A549 (cell line): Measurements from ENCODE around the gene FAM163B. TPM values are rescaled to one million over a fixed set of nuclear protein-coding genes. Genes with fewer than 3 reads are reported as not detected.

ENCODE experiments used
- ATAC-seq, 2 experiments: fragments of 200-7000 bp in 1 of 2; fragments of >200 bp in 1 of 2; cut with Nextera tagmentation in 1 of 2; cut with Tn5 transposase in 1 of 2; 3 replicates each; pipeline versions ENCODE4 v1.8.0 to v1.9.1; 2018 to 2020; ENCODE audit warnings: mild to moderate bottlenecking in 1 of 2, moderate library complexity in 1 of 2
- CTCF ChIA-PET: fragments of 300-600 bp; sonication (Branson Sonifier 250); formaldehyde crosslinking; extraction: SDS; loops from one replicate; lab custom pipeline; 2021; ENCODE audit warnings: antibody characterized with exemption, inconsistent platforms; lab: Yijun Ruan, JAX
- POLR2A ChIA-PET: fragments of 350-600 bp; formaldehyde crosslinking; extraction: SDS; loops from one replicate; lab custom pipeline; 2021; ENCODE audit warnings: antibody characterized with exemption, inconsistent platforms; lab: Yijun Ruan, JAX
- DNase-seq, 2 experiments: peaks; one replicate each; pipeline versions ENCODE4 v3.0.0 to v3.0.0-alpha.2; 2011 to 2016; ENCODE audit warnings: low read depth in 1 of 2, low spot score in 1 of 2
- FAIRE-seq: peaks from 2 replicates; lab custom pipeline; 2011; peaks lifted over from hg19 to GRCh38; lab: Jason Lieb, UNC
- H3K27ac ChIP-seq, 2 experiments: fragments of >200 bp; sonication (Bioruptor Twin); formaldehyde crosslinking; 3 replicates each; pipeline ENCODE4 v1.5.1; 2016 to 2017
- H3K4me1 ChIP-seq: fragments of >200 bp; sonication (Bioruptor Twin); formaldehyde crosslinking; 3 replicates; pipeline ENCODE4 v1.6.1; 2016
- H3K4me2 ChIP-seq: fragments of >200 bp; sonication (Bioruptor Twin); formaldehyde crosslinking; 3 replicates; pipeline ENCODE4 v1.6.1; 2016
- H3K4me3 ChIP-seq: fragments of >200 bp; sonication (Bioruptor Twin); formaldehyde crosslinking; 3 replicates; pipeline ENCODE4 v1.5.1; 2016
- H3K9me3 ChIP-seq: fragments of >200 bp; sonication (Bioruptor Twin); formaldehyde crosslinking; 3 replicates; pipeline ENCODE4 v1.6.1; 2016
- EHMT2 ChIP-seq: fragments of 200-600 bp; sonication (generic); IDR thresholded peaks from 2 replicates; pipeline ENCODE4 v1.6.1; 2016; ENCODE audit warnings: antibody characterized with exemption, low read depth, mild to moderate bottlenecking, moderate library complexity
- EP300 ChIP-seq, 2 experiments: fragments of >200 bp; sonication (Bioruptor Twin); formaldehyde crosslinking; IDR thresholded peaks; 2 replicates in 1 of 2; 3 replicates in 1 of 2; pipeline ENCODE4 v1.6.1; 2016 to 2017
- FOSB ChIP-seq: fragments of 250-450 bp; sonication (Bioruptor Pico); IDR thresholded peaks from 2 replicates; pipeline ENCODE4 v1.5.0; 2020; ENCODE audit warnings: mild to moderate bottlenecking, moderate library complexity
- GATA3 ChIP-seq: IDR thresholded peaks from 2 replicates; pipeline ENCODE4 v1.6.1; 2012; ENCODE audit warnings: borderline replicate concordance
- JUNB ChIP-seq: fragments of >200 bp; sonication (Bioruptor Twin); formaldehyde crosslinking; IDR thresholded peaks from 2 replicates; pipeline ENCODE4 v1.6.1; 2016
- KDM5A ChIP-seq: fragments of 200-600 bp; sonication (generic); IDR thresholded peaks from 2 replicates; pipeline ENCODE4 v1.6.1; 2016; ENCODE audit warnings: antibody characterized with exemption, mild to moderate bottlenecking
- MAZ ChIP-seq: fragments of 150-350 bp; IDR thresholded peaks from 2 replicates; pipeline ENCODE4 v1.6.1; 2014; ENCODE audit warnings: antibody characterized with exemption, low read depth, low read length, borderline replicate concordance
- MYC ChIP-seq: IDR thresholded peaks from 2 replicates; pipeline ENCODE4 v1.6.1; 2012; ENCODE audit warnings: mild to moderate bottlenecking, inconsistent platforms, low read length, improper control_type of control experiment, borderline replicate concordance
- NFE2L2 ChIP-seq: fragments of 150-350 bp; conservative IDR thresholded peaks from 2 replicates; pipeline ENCODE4 v1.6.1; 2014; ENCODE audit warnings: low read length
- PHF8 ChIP-seq: fragments of 200-600 bp; sonication (generic); IDR thresholded peaks from 2 replicates; pipeline ENCODE4 v1.6.1; 2016; ENCODE audit warnings: low read depth, mild to moderate bottlenecking, antibody characterized with exemption, moderate library complexity, borderline replicate concordance
- POLR2AphosphoS2 ChIP-seq: conservative IDR thresholded peaks from 2 replicates; pipeline ENCODE4 v1.6.1; 2012; ENCODE audit warnings: low read length, improper control_type of control experiment, inconsistent platforms
- RNF2 ChIP-seq: fragments of 200-600 bp; sonication (generic); IDR thresholded peaks from 2 replicates; pipeline ENCODE4 v1.6.1; 2016; ENCODE audit warnings: low read depth, mild to moderate bottlenecking, antibody characterized with exemption, moderate library complexity, borderline replicate concordance
- SREBF2 ChIP-seq: fragments of 450-650 bp; IDR thresholded peaks from 2 replicates; pipeline ENCODE4 v1.6.1; 2014; ENCODE audit warnings: mild to moderate bottlenecking, moderate library complexity
- TFCP2L1 ChIP-seq: fragments of 250-450 bp; sonication (Bioruptor Pico); IDR thresholded peaks from 2 replicates; pipeline ENCODE4 v1.5.0; 2021; ENCODE audit warnings: mild to moderate bottlenecking
- TP53 ChIP-seq: fragments of 250-450 bp; sonication (Bioruptor Pico); IDR thresholded peaks from 2 replicates; pipeline ENCODE4 v1.5.0; 2021; ENCODE audit warnings: mild to moderate bottlenecking, moderate library complexity
- ZNF302 ChIP-seq: fragments of 250-450 bp; sonication (Bioruptor Pico); IDR thresholded peaks from 2 replicates; pipeline ENCODE4 v1.9.0; 2021; ENCODE audit warnings: inconsistent platforms, mild to moderate bottlenecking, moderate library complexity
- WGBS: methylation state at CpG from one replicate; pipeline ENCODE4 v1.1.6; 2017; ENCODE audit errors: missing lambda C conversion rate; 5-methylcytosine and 5-hydroxymethylcytosine counted together
- polyA plus RNA-seq, 4 experiments: library from polyadenylated mRNA; depleted of rRNA in 3 of 4; stranded (reverse); fragments of >200 nt; fragmentation: RNase III in 1 of 4; extraction: RNeasy Plus Mini Kit Qiagen cat#74134 plus additional on column Dnase treatment in 1 of 4; gene quantifications; 2 replicates in 3 of 4; 3 replicates in 1 of 4; pipeline ENCODE4 v1.2.3, GENCODE V29; 2011 to 2017
- TF ChIP-seq, protein P1 (sequence below): fragments of >200 bp; sonication (Bioruptor Twin); formaldehyde crosslinking; IDR thresholded peaks from 3 replicates; pipeline ENCODE4 v1.5.1; 2016
- TF ChIP-seq, protein P2 (sequence below): fragments of 450-650 bp; IDR thresholded peaks from 2 replicates; pipeline ENCODE4 v1.6.1; 2014; ENCODE audit warnings: antibody characterized with exemption
- TF ChIP-seq, protein P3 (sequence below): IDR thresholded peaks from 2 replicates; pipeline ENCODE4 v1.6.1; 2012; ENCODE audit warnings: low read depth, borderline replicate concordance
- TF ChIP-seq, protein P4 (sequence below): fragments of 150-350 bp; IDR thresholded peaks from 2 replicates; pipeline ENCODE4 v1.6.1; 2014; ENCODE audit warnings: low read depth, mild to moderate bottlenecking, low read length
- TF ChIP-seq, protein P5 (sequence below): fragments of >200 bp; sonication (Bioruptor Twin); formaldehyde crosslinking; IDR thresholded peaks from 2 replicates; pipeline ENCODE4 v1.6.1; 2016

Gene FAM163B
- polyA plus RNA-seq, 2 of the 4 experiments (the other 2 are of a cell fraction): not detected

DNA sequence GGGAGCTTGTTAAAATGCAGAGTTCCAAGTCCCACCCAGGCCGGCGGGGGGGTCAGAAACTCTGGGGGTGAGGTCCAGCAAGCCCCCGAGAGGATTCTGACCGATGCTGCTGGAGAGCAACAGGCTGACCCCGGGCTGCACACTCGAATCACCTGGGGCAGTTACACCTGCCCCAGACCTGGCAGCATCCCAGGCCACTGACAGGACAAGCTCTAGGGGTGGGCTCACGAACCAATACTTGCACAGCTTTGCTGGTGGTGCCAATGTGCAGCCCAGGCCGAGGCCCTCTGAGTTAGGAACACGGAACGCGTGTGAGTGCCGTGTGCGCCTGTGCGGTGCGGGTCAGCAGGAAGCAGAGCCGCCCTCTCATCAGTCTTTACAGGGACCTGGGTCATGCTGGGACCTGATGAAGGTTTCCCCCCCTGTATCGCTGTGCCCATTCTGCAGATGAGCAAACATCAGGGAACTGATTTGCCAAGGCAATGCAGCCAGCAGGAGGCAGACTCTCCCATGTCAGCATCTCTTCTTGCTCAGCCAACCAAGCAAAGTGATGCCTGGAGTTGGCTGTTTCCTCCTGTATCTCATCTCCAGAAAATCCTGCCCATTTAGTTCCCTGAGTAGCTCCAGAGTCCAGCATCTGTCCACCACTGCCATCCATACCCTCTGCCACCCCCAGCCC is 16.3 kb downstream of the FAM163B start:
- no peak overlapping the region for H3K27ac ChIP-seq
- ChIA-PET POLR2A (no interaction called here), CTCF (interaction anchor here (0.8 to 1.4 kb wide), 5 partner anchors 11 to 402 kb away, joined by 3 to 4 read pairs (median 3); no protein-coding TSS in a partner anchor)
- no peaks in the 10 kb centered on the region for H3K4me1 ChIP-seq
- ATAC-seq (peak in 1 of 2 experiments; percentile 30; a peak in 1 of 6 replicates), FAIRE-seq (no peak), DNase-seq (no peak)
- WGBS: 56% methylated on average over 14 of the region's 17 CpGs
- peaks cover 29% of the 10 kb centered on the region for H3K9me3 ChIP-seq
- no peak overlapping the region for H3K4me2 ChIP-seq
- H3K4me3 ChIP-seq: no peak overlapping the region
- TF ChIP-seq, protein P1, sequence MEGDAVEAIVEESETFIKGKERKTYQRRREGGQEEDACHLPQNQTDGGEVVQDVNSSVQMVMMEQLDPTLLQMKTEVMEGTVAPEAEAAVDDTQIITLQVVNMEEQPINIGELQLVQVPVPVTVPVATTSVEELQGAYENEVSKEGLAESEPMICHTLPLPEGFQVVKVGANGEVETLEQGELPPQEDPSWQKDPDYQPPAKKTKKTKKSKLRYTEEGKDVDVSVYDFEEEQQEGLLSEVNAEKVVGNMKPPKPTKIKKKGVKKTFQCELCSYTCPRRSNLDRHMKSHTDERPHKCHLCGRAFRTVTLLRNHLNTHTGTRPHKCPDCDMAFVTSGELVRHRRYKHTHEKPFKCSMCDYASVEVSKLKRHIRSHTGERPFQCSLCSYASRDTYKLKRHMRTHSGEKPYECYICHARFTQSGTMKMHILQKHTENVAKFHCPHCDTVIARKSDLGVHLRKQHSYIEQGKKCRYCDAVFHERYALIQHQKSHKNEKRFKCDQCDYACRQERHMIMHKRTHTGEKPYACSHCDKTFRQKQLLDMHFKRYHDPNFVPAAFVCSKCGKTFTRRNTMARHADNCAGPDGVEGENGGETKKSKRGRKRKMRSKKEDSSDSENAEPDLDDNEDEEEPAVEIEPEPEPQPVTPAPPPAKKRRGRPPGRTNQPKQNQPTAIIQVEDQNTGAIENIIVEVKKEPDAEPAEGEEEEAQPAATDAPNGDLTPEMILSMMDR: 0 out of 3 replicates have a peak, but pooled peaks have one; percentile 5
- TF ChIP-seq FOSB (CRISPR knock-in tag) (no peak), JUNB (no peak), ZNF302 (no peak), NFE2L2 (no peak), KDM5A (no peak), MAZ (no peak)

DNA sequence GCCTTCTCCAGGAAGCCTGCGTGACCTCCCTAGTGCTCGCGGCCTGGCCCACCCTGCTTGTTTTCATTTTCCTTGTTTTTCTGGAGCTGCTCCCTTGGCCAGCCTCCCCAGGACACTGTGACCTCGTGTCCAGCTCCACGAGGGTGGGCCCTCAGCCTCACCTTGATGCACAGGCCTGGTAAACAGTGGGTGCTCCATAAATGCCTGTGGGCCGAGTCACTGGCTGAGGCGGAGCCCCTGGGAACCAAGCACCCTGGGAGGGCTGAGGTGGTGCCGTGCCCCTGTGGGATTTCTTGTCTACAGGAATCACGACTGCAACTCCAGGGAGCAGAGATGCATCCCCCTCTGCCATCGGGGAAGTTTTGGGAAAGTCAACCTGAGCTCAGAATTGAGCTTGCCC is 17.2 kb downstream of the FAM163B start:
- no peak for ATAC-seq
- 21% methylated on average over 8 of the region's 10 CpGs for WGBS
- Histone ChIP-seq H3K4me3 (no peak overlapping the region), H3K9me3 (peaks cover 25% of the 10 kb centered on the region), H3K4me1 (no peaks in the 10 kb centered on the region), H3K4me2 (no peak overlapping the region), H3K27ac (no peak overlapping the region)
- no peak for FAIRE-seq
- POLR2A ChIA-PET: no interaction called here
- TF ChIP-seq, protein P2, sequence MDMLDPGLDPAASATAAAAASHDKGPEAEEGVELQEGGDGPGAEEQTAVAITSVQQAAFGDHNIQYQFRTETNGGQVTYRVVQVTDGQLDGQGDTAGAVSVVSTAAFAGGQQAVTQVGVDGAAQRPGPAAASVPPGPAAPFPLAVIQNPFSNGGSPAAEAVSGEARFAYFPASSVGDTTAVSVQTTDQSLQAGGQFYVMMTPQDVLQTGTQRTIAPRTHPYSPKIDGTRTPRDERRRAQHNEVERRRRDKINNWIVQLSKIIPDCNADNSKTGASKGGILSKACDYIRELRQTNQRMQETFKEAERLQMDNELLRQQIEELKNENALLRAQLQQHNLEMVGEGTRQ: no peak
- TF ChIP-seq, protein P3, sequence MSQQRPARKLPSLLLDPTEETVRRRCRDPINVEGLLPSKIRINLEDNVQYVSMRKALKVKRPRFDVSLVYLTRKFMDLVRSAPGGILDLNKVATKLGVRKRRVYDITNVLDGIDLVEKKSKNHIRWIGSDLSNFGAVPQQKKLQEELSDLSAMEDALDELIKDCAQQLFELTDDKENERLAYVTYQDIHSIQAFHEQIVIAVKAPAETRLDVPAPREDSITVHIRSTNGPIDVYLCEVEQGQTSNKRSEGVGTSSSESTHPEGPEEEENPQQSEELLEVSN: no peak
- TF ChIP-seq, protein P4, sequence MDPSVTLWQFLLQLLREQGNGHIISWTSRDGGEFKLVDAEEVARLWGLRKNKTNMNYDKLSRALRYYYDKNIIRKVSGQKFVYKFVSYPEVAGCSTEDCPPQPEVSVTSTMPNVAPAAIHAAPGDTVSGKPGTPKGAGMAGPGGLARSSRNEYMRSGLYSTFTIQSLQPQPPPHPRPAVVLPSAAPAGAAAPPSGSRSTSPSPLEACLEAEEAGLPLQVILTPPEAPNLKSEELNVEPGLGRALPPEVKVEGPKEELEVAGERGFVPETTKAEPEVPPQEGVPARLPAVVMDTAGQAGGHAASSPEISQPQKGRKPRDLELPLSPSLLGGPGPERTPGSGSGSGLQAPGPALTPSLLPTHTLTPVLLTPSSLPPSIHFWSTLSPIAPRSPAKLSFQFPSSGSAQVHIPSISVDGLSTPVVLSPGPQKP: no peak
- TF ChIP-seq POLR2AphosphoS2: no peak
- no peak for TF ChIP-seq TFCP2L1 (CRISPR knock-in tag)
- no peak for TF ChIP-seq PHF8
- CTCF ChIA-PET: interaction anchor here (1.2 kb wide), 1 partner anchor 10 kb away, joined by 3 read pairs; no protein-coding TSS in a partner anchor
- DNase-seq: no peak

DNA sequence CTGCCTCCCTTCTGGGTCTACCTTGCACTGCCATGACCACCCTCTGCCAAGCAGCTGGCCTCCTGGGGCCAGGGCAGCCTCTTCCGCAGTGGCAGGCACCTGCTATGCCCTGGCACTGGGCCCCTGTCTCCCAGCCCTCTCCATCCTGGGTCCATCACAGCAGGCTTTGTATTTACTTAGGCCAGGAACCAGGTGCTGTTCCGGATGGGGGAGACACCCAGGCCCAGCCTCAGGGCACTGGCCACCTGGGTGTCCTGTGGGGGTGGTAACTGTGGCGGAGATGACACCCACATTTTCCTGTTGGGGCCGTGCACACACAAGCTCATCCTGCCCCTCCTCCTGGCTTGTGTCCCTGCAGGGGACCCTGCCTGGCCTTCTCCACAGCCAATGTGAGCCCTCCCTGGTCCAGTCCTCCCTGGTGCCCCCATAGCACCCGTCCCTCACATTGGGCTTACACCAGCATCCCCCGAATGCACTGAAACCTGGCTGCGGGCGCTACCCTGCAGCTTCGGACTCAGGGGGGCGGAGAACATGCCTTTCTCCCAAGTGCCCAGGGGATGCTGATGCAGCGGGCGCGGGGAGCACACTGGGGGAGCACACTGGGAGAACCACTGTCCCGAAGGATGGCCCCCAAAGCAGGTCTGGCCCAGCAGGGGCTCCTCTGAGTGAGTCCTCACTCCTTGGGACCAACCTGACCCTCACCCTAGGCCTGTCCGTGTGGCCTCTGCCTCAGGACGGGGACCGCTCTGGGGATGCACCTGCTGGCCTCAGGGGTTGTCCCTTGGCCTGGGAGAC is 17.9 kb downstream of the FAM163B start:
- no peak overlapping the region for H3K4me2 ChIP-seq
- CTCF ChIA-PET: no interaction called here
- ATAC-seq (peak in 1 of 2 experiments; percentile 18; a peak in 2 of 6 replicates), FAIRE-seq (no peak), DNase-seq (no peak)
- no peaks in the 10 kb centered on the region for H3K4me1 ChIP-seq
- POLR2A ChIA-PET: no interaction called here
- TF ChIP-seq EP300 (IDR thresholded peaks at IDR 0.05): no peak
- TF ChIP-seq, protein P1: no peak
- TF ChIP-seq MYC: no peak
- TF ChIP-seq GATA3: no peak
- no peak for TF ChIP-seq SREBF2
- TF ChIP-seq, protein P5, sequence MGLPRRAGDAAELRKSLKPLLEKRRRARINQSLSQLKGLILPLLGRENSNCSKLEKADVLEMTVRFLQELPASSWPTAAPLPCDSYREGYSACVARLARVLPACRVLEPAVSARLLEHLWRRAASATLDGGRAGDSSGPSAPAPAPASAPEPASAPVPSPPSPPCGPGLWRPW: no peak
- no peak for TF ChIP-seq TP53 (CRISPR knock-in tag)
- no peak for TF ChIP-seq EHMT2
- no peak for TF ChIP-seq RNF2
- H3K4me3 ChIP-seq: no peak overlapping the region
- no peak overlapping the region for H3K27ac ChIP-seq
- WGBS: 62% methylated on average over 13 of the region's 17 CpGs
- peaks cover 18% of the 10 kb centered on the region for H3K9me3 ChIP-seq
